ENCODE results near the gene SLC4A3.

The SLC4A3 gene

GRCh38 chr2:219630770-219631405 lies 3.5 kb downstream of the SLC4A3 start:
- H3K27ac ChIP-seq: no peak overlapping the region
- TF ChIP-seq CTCF (conservative IDR thresholded peaks at IDR 0.05): no peak

- H3K27ac ChIP-seq: no peak overlapping the region
- TF ChIP-seq CTCF (conservative IDR thresholded peaks at IDR 0.05): no peak
Measured at GRCh38 chr2:219631406-219631891, 4.0 kb downstream of the SLC4A3 start.

- TF ChIP-seq CTCF (conservative IDR thresholded peaks at IDR 0.05): no peak
- H3K27ac ChIP-seq: no peak overlapping the region
Measured at GRCh38 chr2:219631904-219632759, 4.7 kb downstream of the SLC4A3 start.

GRCh38 chr2:219632760-219633105 lies 5.3 kb downstream of the SLC4A3 start:
- H3K27ac ChIP-seq: no peak overlapping the region
- TF ChIP-seq CTCF (conservative IDR thresholded peaks at IDR 0.05): no peak

- H3K27ac ChIP-seq: no peak overlapping the region
- TF ChIP-seq CTCF (conservative IDR thresholded peaks at IDR 0.05): no peak
Measured at GRCh38 chr2:219633276-219634065, 6.0 kb downstream of the SLC4A3 start.

- H3K27ac ChIP-seq: no peak overlapping the region
- no peak for TF ChIP-seq CTCF (conservative IDR thresholded peaks at IDR 0.05)
Measured at GRCh38 chr2:219634171-219634940, 6.9 kb downstream of the SLC4A3 start.

All from VCaP (cell line).